Measurements from ENCODE around the gene FGFR4.

DNA sequence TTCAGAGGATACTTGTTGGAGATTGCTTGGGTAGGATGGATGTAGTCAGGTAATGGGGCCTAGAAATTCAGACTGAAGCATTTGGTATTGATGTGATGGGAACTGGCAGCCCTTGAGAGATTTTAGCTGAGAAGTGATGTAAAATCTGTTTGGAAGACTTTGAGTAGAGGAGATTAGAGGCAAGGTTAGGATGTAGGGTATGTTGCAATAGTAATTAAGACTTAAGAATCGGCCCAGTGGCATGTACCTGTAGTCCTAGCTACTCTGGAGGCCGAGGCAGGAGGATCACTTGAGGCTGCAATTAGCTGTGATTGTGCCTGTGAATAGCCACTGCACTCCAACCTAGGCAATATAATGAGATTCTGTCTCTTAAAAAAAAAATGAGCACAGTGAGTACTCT lies 53.6 kb downstream of the FGFR4 start:
- TF ChIP-seq, protein P1, sequence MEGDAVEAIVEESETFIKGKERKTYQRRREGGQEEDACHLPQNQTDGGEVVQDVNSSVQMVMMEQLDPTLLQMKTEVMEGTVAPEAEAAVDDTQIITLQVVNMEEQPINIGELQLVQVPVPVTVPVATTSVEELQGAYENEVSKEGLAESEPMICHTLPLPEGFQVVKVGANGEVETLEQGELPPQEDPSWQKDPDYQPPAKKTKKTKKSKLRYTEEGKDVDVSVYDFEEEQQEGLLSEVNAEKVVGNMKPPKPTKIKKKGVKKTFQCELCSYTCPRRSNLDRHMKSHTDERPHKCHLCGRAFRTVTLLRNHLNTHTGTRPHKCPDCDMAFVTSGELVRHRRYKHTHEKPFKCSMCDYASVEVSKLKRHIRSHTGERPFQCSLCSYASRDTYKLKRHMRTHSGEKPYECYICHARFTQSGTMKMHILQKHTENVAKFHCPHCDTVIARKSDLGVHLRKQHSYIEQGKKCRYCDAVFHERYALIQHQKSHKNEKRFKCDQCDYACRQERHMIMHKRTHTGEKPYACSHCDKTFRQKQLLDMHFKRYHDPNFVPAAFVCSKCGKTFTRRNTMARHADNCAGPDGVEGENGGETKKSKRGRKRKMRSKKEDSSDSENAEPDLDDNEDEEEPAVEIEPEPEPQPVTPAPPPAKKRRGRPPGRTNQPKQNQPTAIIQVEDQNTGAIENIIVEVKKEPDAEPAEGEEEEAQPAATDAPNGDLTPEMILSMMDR (IDR thresholded peaks at IDR 0.05) = no peak
- no peak for TF ChIP-seq EP300 (IDR thresholded peaks at IDR 0.05)

Measured in esophagus muscularis mucosa (tissue), 3 donors.